A549 (cell line): ENCODE results near the gene SLC6A4. TPM values are rescaled to one million over a fixed set of nuclear protein-coding genes. Genes with fewer than 3 reads are reported as not detected.

Experiments used
- ATAC-seq, 2 experiments: fragments of 200-7000 bp in 1 of 2; fragments of >200 bp in 1 of 2; cut with Nextera tagmentation in 1 of 2; cut with Tn5 transposase in 1 of 2; 3 replicates each; pipeline versions ENCODE4 v1.8.0 to v1.9.1; 2018 to 2020; ENCODE audit warnings: mild to moderate bottlenecking in 1 of 2, moderate library complexity in 1 of 2
- CTCF ChIA-PET: fragments of 300-600 bp; sonication (Branson Sonifier 250); formaldehyde crosslinking; extraction: SDS; loops from one replicate; lab custom pipeline; 2021; ENCODE audit warnings: antibody characterized with exemption, inconsistent platforms; lab: Yijun Ruan, JAX
- POLR2A ChIA-PET: fragments of 350-600 bp; formaldehyde crosslinking; extraction: SDS; loops from one replicate; lab custom pipeline; 2021; ENCODE audit warnings: antibody characterized with exemption, inconsistent platforms; lab: Yijun Ruan, JAX
- DNase-seq, 2 experiments: peaks; one replicate each; pipeline versions ENCODE4 v3.0.0 to v3.0.0-alpha.2; 2011 to 2016; ENCODE audit warnings: low read depth in 1 of 2, low spot score in 1 of 2
- FAIRE-seq: peaks from 2 replicates; lab custom pipeline; 2011; peaks lifted over from hg19 to GRCh38; lab: Jason Lieb, UNC
- H3K27ac ChIP-seq, 2 experiments: fragments of >200 bp; sonication (Bioruptor Twin); formaldehyde crosslinking; 3 replicates each; pipeline ENCODE4 v1.5.1; 2016 to 2017
- H3K4me1 ChIP-seq: fragments of >200 bp; sonication (Bioruptor Twin); formaldehyde crosslinking; 3 replicates; pipeline ENCODE4 v1.6.1; 2016
- H3K4me2 ChIP-seq: fragments of >200 bp; sonication (Bioruptor Twin); formaldehyde crosslinking; 3 replicates; pipeline ENCODE4 v1.6.1; 2016
- H3K4me3 ChIP-seq: fragments of >200 bp; sonication (Bioruptor Twin); formaldehyde crosslinking; 3 replicates; pipeline ENCODE4 v1.5.1; 2016
- H3K9me3 ChIP-seq: fragments of >200 bp; sonication (Bioruptor Twin); formaldehyde crosslinking; 3 replicates; pipeline ENCODE4 v1.6.1; 2016
- CEBPB ChIP-seq, 2 experiments: fragments of >200 bp in 1 of 2; sonication (Bioruptor Twin) in 1 of 2; formaldehyde crosslinking in 1 of 2; IDR thresholded peaks; 2 replicates each; pipeline ENCODE4 v1.6.1; 2012 to 2016
- EHF ChIP-seq: fragments of 250-450 bp; sonication (Bioruptor Pico); IDR thresholded peaks from 2 replicates; pipeline ENCODE4 v1.5.0; 2020; ENCODE audit warnings: mild to moderate bottlenecking
- EHMT2 ChIP-seq: fragments of 200-600 bp; sonication (generic); IDR thresholded peaks from 2 replicates; pipeline ENCODE4 v1.6.1; 2016; ENCODE audit warnings: antibody characterized with exemption, low read depth, mild to moderate bottlenecking, moderate library complexity
- ESRRA ChIP-seq: fragments of 150-350 bp; IDR thresholded peaks from 2 replicates; pipeline ENCODE4 v1.6.1; 2014; ENCODE audit warnings: mild to moderate bottlenecking, low read length, borderline replicate concordance
- FOSB ChIP-seq: fragments of 250-450 bp; sonication (Bioruptor Pico); IDR thresholded peaks from 2 replicates; pipeline ENCODE4 v1.5.0; 2020; ENCODE audit warnings: mild to moderate bottlenecking, moderate library complexity
- HDAC2 ChIP-seq: fragments of 200-600 bp; sonication (generic); IDR thresholded peaks from 2 replicates; pipeline ENCODE4 v1.6.1; 2016
- HEYL ChIP-seq: fragments of 250-450 bp; sonication (Bioruptor Pico); IDR thresholded peaks from 2 replicates; pipeline ENCODE4 v1.8.0; 2021; ENCODE audit warnings: mild to moderate bottlenecking, moderate library complexity
- HOXB5 ChIP-seq: fragments of 250-450 bp; sonication (Bioruptor Pico); IDR thresholded peaks from 2 replicates; pipeline ENCODE4 v1.5.0; 2020; ENCODE audit warnings: mild to moderate bottlenecking, moderate library complexity
- MAFK ChIP-seq: fragments of 450-650 bp; IDR thresholded peaks from 2 replicates; pipeline ENCODE4 v1.6.1; 2014; ENCODE audit not compliant: partially characterized antibody
- MAZ ChIP-seq: fragments of 150-350 bp; IDR thresholded peaks from 2 replicates; pipeline ENCODE4 v1.6.1; 2014; ENCODE audit warnings: antibody characterized with exemption, low read depth, low read length, borderline replicate concordance
- MYC ChIP-seq: IDR thresholded peaks from 2 replicates; pipeline ENCODE4 v1.6.1; 2012; ENCODE audit warnings: mild to moderate bottlenecking, inconsistent platforms, low read length, improper control_type of control experiment, borderline replicate concordance
- NFE2L2 ChIP-seq: fragments of 150-350 bp; conservative IDR thresholded peaks from 2 replicates; pipeline ENCODE4 v1.6.1; 2014; ENCODE audit warnings: low read length
- NPAS2 ChIP-seq: fragments of 250-450 bp; sonication (Bioruptor Pico); IDR thresholded peaks from 2 replicates; pipeline ENCODE4 v1.8.0; 2022; ENCODE audit warnings: mild to moderate bottlenecking, moderate library complexity, borderline replicate concordance
- POLR2AphosphoS2 ChIP-seq: conservative IDR thresholded peaks from 2 replicates; pipeline ENCODE4 v1.6.1; 2012; ENCODE audit warnings: low read length, improper control_type of control experiment, inconsistent platforms
- RARB ChIP-seq: fragments of 250-450 bp; sonication (Bioruptor Pico); IDR thresholded peaks from 2 replicates; pipeline ENCODE4 v1.8.0; 2021; ENCODE audit warnings: mild to moderate bottlenecking, moderate library complexity
- SMC3 ChIP-seq: fragments of >200 bp; sonication (Bioruptor Twin); formaldehyde crosslinking; IDR thresholded peaks from 3 replicates; pipeline ENCODE4 v1.6.1; 2018; ENCODE audit warnings: inconsistent platforms
- SREBF2 ChIP-seq: fragments of 450-650 bp; IDR thresholded peaks from 2 replicates; pipeline ENCODE4 v1.6.1; 2014; ENCODE audit warnings: mild to moderate bottlenecking, moderate library complexity
- ZFP36 ChIP-seq: fragments of 450-650 bp; IDR thresholded peaks from 2 replicates; pipeline ENCODE4 v1.6.1; 2014; ENCODE audit warnings: borderline replicate concordance; ENCODE audit not compliant: partially characterized antibody
- ZNF302 ChIP-seq: fragments of 250-450 bp; sonication (Bioruptor Pico); IDR thresholded peaks from 2 replicates; pipeline ENCODE4 v1.9.0; 2021; ENCODE audit warnings: inconsistent platforms, mild to moderate bottlenecking, moderate library complexity
- WGBS: methylation state at CpG from one replicate; pipeline ENCODE4 v1.1.6; 2017; ENCODE audit errors: missing lambda C conversion rate; 5-methylcytosine and 5-hydroxymethylcytosine counted together
- polyA plus RNA-seq, 4 experiments: library from polyadenylated mRNA; depleted of rRNA in 3 of 4; stranded (reverse); fragments of >200 nt; fragmentation: RNase III in 1 of 4; extraction: RNeasy Plus Mini Kit Qiagen cat#74134 plus additional on column Dnase treatment in 1 of 4; gene quantifications; 2 replicates in 3 of 4; 3 replicates in 1 of 4; pipeline ENCODE4 v1.2.3, GENCODE V29; 2011 to 2017
- TF ChIP-seq, protein P1 (sequence below): IDR thresholded peaks from 2 replicates; pipeline ENCODE4 v1.6.1; 2012; ENCODE audit warnings: low read depth, borderline replicate concordance
- TF ChIP-seq, protein P2 (sequence below): fragments of >200 bp; sonication (Bioruptor Twin); formaldehyde crosslinking; IDR thresholded peaks from 3 replicates; pipeline ENCODE4 v1.5.1; 2016
- TF ChIP-seq, protein P3 (sequence below): fragments of 200-600 bp; sonication (generic); IDR thresholded peaks from 2 replicates; pipeline ENCODE4 v1.6.1; 2016; ENCODE audit warnings: antibody characterized with exemption, mild to moderate bottlenecking, moderate library complexity
- TF ChIP-seq, protein P4 (sequence below): fragments of >200 bp; sonication (Bioruptor Twin); formaldehyde crosslinking; IDR thresholded peaks from 2 replicates; pipeline ENCODE4 v1.6.1; 2016
- TF ChIP-seq, protein P5 (sequence below): fragments of 250-450 bp; sonication (Bioruptor Pico); IDR thresholded peaks from 2 replicates; pipeline ENCODE4 v1.5.0; 2021; ENCODE audit warnings: mild to moderate bottlenecking, moderate library complexity, borderline replicate concordance
- TF ChIP-seq, protein P6 (sequence below): IDR thresholded peaks from 2 replicates; pipeline ENCODE4 v1.6.1; 2012

Gene SLC6A4
- polyA plus RNA-seq, 2 of the 4 experiments (the other 2 are of a cell fraction), result 0.12 TPM; not detected in 1

DNA sequence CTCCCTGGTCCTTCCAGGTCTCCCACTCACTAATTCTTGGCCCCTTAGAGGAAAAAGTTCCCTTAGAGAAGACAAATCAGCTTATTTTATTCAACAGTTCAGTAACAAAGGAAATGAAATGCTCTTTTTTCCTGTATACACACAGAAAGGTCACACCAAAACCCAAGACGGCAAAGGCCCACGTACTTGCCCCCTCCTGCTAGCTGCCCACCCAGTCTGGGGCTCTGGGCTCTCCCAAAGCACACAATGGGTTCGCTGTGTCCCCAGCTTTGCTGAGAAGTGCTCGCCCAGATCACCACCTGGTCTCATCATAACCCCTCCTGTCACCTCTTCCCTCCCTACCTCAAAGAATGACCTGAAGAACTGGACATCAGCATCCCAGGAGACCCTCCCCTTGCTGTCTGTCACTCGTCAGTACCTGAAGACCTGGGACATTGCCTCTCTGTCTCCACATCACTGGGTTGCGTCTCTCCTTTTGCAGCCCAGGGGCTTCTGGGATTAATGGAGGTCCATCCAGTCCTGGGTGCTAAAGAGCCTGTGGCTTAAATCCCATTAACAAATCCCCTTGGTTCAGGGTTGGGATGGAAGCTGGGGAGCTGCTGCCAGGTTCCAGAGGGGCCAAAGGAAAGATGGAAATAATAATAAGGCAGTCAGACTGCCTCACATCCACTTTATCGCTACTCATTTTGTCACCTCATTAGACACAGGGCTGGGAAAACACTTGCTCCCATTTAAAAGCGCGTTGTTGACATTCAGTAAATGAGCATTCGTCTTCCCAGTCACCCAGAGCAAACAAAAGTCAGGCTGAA is 3.3 kb downstream of the SLC6A4 start:
- Histone ChIP-seq H3K4me1 (peaks cover 16% of the 10 kb centered on the region), H3K9me3 (no peaks in the 10 kb centered on the region), H3K4me2 (no peak overlapping the region), H3K4me3 (no peak overlapping the region), H3K27ac (no peak overlapping the region)
- TF ChIP-seq ZNF302 (CRISPR knock-in tag), result no peak
- TF ChIP-seq RARB (CRISPR knock-in tag), result no peak
- no peak for TF ChIP-seq HEYL (CRISPR knock-in tag)
- TF ChIP-seq FOSB, result no peak
- TF ChIP-seq NPAS2, result no peak
- no peak for TF ChIP-seq ESRRA
- TF ChIP-seq HDAC2, result no peak
- no peak for TF ChIP-seq MYC
- TF ChIP-seq NFE2L2, result no peak
- TF ChIP-seq EHMT2, result no peak
- TF ChIP-seq ZFP36, result no peak
- TF ChIP-seq, protein P1, sequence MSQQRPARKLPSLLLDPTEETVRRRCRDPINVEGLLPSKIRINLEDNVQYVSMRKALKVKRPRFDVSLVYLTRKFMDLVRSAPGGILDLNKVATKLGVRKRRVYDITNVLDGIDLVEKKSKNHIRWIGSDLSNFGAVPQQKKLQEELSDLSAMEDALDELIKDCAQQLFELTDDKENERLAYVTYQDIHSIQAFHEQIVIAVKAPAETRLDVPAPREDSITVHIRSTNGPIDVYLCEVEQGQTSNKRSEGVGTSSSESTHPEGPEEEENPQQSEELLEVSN, result no peak
- TF ChIP-seq, protein P2, sequence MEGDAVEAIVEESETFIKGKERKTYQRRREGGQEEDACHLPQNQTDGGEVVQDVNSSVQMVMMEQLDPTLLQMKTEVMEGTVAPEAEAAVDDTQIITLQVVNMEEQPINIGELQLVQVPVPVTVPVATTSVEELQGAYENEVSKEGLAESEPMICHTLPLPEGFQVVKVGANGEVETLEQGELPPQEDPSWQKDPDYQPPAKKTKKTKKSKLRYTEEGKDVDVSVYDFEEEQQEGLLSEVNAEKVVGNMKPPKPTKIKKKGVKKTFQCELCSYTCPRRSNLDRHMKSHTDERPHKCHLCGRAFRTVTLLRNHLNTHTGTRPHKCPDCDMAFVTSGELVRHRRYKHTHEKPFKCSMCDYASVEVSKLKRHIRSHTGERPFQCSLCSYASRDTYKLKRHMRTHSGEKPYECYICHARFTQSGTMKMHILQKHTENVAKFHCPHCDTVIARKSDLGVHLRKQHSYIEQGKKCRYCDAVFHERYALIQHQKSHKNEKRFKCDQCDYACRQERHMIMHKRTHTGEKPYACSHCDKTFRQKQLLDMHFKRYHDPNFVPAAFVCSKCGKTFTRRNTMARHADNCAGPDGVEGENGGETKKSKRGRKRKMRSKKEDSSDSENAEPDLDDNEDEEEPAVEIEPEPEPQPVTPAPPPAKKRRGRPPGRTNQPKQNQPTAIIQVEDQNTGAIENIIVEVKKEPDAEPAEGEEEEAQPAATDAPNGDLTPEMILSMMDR, result no peak
- no peak for TF ChIP-seq SMC3
- DNase-seq (no peak), FAIRE-seq (no peak), ATAC-seq (no peak)
- WGBS, result 78% methylated on average over 10 of the region's 10 CpGs
- CTCF ChIA-PET, result interaction anchor here (1.0 to 6.6 kb wide), 4 partner anchors 15 to 128 kb away, joined by 3 to 103 read pairs (median 4); no protein-coding TSS in a partner anchor
- POLR2A ChIA-PET, result no interaction called here

DNA sequence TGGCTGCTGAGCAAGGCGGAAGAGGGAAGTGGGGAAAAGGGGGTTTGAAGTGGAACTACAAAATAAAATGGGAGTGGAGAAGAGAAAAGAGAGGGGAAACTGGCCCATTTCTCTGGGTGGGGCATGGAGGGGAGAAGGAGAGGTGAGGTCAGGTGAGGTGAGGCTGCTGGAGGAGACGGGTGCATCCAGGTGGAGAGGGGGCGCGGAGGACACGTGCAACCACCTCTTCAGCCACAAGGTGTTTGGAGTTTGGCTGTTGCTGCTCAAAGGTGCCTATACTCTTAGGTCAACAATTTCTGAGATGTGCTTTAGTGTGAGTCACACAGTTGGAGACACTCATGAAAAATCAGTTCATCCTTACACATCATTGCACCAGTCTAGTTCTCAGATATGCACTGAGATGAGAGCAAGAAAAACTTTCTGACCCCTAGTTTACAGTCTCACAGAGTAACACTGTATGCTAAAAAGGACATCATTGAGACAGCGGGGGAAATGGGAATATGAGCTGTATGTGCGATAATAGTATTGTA is 4.8 kb downstream of the SLC6A4 start:
- WGBS, result 83% methylated on average over 7 of the region's 7 CpGs
- H3K4me2 ChIP-seq, result no peak overlapping the region
- no peaks in the 10 kb centered on the region for H3K9me3 ChIP-seq
- ATAC-seq, result peak in 1 of 2 experiments; percentile 60; a peak in 1 of 6 replicates
- ChIA-PET CTCF (interaction anchor here (1.5 kb wide), 1 partner anchor 126 kb away, joined by 4 read pairs; no protein-coding TSS in a partner anchor), POLR2A (no interaction called here)
- no peak overlapping the region for H3K4me3 ChIP-seq
- no peak for DNase-seq
- peaks cover 7% of the 10 kb centered on the region; the same call in 2 of the 3 replicates for H3K4me1 ChIP-seq
- no peak overlapping the region for H3K27ac ChIP-seq
- no peak for FAIRE-seq
- TF ChIP-seq, protein P3, sequence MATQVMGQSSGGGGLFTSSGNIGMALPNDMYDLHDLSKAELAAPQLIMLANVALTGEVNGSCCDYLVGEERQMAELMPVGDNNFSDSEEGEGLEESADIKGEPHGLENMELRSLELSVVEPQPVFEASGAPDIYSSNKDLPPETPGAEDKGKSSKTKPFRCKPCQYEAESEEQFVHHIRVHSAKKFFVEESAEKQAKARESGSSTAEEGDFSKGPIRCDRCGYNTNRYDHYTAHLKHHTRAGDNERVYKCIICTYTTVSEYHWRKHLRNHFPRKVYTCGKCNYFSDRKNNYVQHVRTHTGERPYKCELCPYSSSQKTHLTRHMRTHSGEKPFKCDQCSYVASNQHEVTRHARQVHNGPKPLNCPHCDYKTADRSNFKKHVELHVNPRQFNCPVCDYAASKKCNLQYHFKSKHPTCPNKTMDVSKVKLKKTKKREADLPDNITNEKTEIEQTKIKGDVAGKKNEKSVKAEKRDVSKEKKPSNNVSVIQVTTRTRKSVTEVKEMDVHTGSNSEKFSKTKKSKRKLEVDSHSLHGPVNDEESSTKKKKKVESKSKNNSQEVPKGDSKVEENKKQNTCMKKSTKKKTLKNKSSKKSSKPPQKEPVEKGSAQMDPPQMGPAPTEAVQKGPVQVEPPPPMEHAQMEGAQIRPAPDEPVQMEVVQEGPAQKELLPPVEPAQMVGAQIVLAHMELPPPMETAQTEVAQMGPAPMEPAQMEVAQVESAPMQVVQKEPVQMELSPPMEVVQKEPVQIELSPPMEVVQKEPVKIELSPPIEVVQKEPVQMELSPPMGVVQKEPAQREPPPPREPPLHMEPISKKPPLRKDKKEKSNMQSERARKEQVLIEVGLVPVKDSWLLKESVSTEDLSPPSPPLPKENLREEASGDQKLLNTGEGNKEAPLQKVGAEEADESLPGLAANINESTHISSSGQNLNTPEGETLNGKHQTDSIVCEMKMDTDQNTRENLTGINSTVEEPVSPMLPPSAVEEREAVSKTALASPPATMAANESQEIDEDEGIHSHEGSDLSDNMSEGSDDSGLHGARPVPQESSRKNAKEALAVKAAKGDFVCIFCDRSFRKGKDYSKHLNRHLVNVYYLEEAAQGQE, result no peak
- TF ChIP-seq, protein P1, result no peak
- TF ChIP-seq SREBF2 (no peak), POLR2AphosphoS2 (no peak), ZFP36 (no peak), CEBPB (IDR thresholded peaks at IDR 0.05) (no peak), MAFK (no peak), EHF (CRISPR knock-in tag) (no peak), MAZ (no peak), HOXB5 (no peak), EHMT2 (no peak)
- TF ChIP-seq, protein P4, sequence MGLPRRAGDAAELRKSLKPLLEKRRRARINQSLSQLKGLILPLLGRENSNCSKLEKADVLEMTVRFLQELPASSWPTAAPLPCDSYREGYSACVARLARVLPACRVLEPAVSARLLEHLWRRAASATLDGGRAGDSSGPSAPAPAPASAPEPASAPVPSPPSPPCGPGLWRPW, result no peak
- TF ChIP-seq, protein P5, sequence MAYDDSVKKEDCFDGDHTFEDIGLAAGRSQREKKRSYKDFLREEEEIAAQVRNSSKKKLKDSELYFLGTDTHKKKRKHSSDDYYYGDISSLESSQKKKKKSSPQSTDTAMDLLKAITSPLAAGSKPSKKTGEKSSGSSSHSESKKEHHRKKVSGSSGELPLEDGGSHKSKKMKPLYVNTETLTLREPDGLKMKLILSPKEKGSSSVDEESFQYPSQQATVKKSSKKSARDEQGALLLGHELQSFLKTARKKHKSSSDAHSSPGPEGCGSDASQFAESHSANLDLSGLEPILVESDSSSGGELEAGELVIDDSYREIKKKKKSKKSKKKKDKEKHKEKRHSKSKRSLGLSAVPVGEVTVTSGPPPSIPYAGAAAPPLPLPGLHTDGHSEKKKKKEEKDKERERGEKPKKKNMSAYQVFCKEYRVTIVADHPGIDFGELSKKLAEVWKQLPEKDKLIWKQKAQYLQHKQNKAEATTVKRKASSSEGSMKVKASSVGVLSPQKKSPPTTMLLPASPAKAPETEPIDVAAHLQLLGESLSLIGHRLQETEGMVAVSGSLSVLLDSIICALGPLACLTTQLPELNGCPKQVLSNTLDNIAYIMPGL (CRISPR knock-in tag), result no peak
- TF ChIP-seq, protein P6, sequence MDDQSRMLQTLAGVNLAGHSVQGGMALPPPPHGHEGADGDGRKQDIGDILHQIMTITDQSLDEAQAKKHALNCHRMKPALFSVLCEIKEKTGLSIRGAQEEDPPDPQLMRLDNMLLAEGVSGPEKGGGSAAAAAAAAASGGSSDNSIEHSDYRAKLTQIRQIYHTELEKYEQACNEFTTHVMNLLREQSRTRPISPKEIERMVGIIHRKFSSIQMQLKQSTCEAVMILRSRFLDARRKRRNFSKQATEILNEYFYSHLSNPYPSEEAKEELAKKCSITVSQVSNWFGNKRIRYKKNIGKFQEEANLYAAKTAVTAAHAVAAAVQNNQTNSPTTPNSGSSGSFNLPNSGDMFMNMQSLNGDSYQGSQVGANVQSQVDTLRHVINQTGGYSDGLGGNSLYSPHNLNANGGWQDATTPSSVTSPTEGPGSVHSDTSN, result no peak
